ENCODE results near the gene CFHR3.
"Not testable (repeated sequence)": the region's sequence is repeated elsewhere in the genome, so short reads cannot be mapped to it uniquely, and the experiment has no call there.

GRCh38 chr1:196817442-196817841, 42.8 kb downstream of the CFHR3 start:
- TF ChIP-seq CTCF (IDR thresholded peaks at IDR 0.05; ENCODE audit: low read length); EZH2 (optimal IDR thresholded peaks at IDR 0.05; ENCODE audit: low read depth, low read length); EZH2phosphoT487 (IDR thresholded peaks at IDR 0.05; ENCODE audit: low read length): not testable (repeated sequence)
